ENCODE data around the gene PTDSS2. TPM values are rescaled to one million over a fixed set of nuclear protein-coding genes. Genes with fewer than 3 reads are reported as not detected.

The PTDSS2 gene
- total and polyA plus RNA-seq, 10 of the 15 experiments (the other 5 are each of a cell fraction or from before 2014, with no cell fraction given) = 0.39 to 21.1 (median 10.8) TPM

GRCh38 chr11:490930-491260, 40.8 kb downstream of the PTDSS2 start:
- DNase-seq (ENCODE audit: low read depth, low spot score) (no peak), ATAC-seq (no peak), FAIRE-seq (no peak)
- Histone ChIP-seq H3K4me2 (ENCODE audit: control insufficient read depth, insufficient read depth) (no peak overlapping the region), H3K9me3 (replicated peaks; ENCODE audit: control insufficient read depth, insufficient read depth, low read length) (no peaks in the 10 kb centered on the region), H3K4me3 (no peak overlapping the region), H2AFZ (ENCODE audit: control insufficient read depth, low read depth, low read length) (no peak overlapping the region), H3K9ac (ENCODE audit: control insufficient read depth, insufficient read depth, low read length) (no peak overlapping the region), H3K27me3 (replicated peaks in 1 of 2; ENCODE audit: control insufficient read depth in 2 of 2, insufficient read depth in 2 of 2, low read length in 1 of 2) (no peaks in the 10 kb centered on the region), H3K36me3 (ENCODE audit: control insufficient read depth in 2 of 2, insufficient read depth in 2 of 2, low read length in 1 of 2) (peaks cover 6 to 11% of the 10 kb centered on the region in 2 experiments; a peak in 3 of 4 replicates), H3K79me2 (ENCODE audit: control insufficient read depth, insufficient read depth, low read length) (no peaks in the 10 kb centered on the region), H4K20me1 (ENCODE audit: control insufficient read depth, insufficient read depth) (no peaks in the 10 kb centered on the region), H3K27ac (ENCODE audit: control insufficient read depth, insufficient read depth) (no peak overlapping the region), H3K4me1 (ENCODE audit: control insufficient read depth, insufficient read depth, low read length) (no peaks in the 10 kb centered on the region)
- no peak for TF ChIP-seq GATAD2B (conservative IDR thresholded peaks at IDR 0.05; ENCODE audit: low read depth)
- TF ChIP-seq CHD1 (IDR thresholded peaks at IDR 0.05; ENCODE audit: low read depth, low read length) = no peak
- no peak for TF ChIP-seq MLLT1 (IDR thresholded peaks at IDR 0.05)
- TF ChIP-seq TCF7 (IDR thresholded peaks at IDR 0.05; ENCODE audit: borderline replicate concordance) = no peak
- TF ChIP-seq ZZZ3 (IDR thresholded peaks at IDR 0.05; ENCODE audit: control insufficient read depth, insufficient read length, low read depth) = no peak
- TF ChIP-seq BCL11A (IDR thresholded peaks at IDR 0.05; ENCODE audit: low read depth, low read length) = no peak
- TF ChIP-seq CREB1 (IDR thresholded peaks at IDR 0.05; ENCODE audit: low read depth) = no peak
- in situ Hi-C loops (cut with MboI) = no loop called here
- WGBS (ENCODE audit: insufficient coverage, insufficient replicate concordance, low lambda C conversion rate, missing lambda C conversion rate) = 85% methylated on average over 15 of the region's 15 CpGs
- ChIA-PET POLR2A (no interaction called here), RAD21 (ENCODE audit: unreplicated experiment) (no interaction called here), CTCF (no interaction called here), SMC1A (ENCODE audit: uncharacterized antibody, unreplicated experiment) (no interaction called here)
- intact Hi-C loops (cut with micrococcal nuclease; ENCODE audit: unreplicated experiment) = no loop called here
- no TSS peak for BruUV-seq (replicated peaks)

DNA sequence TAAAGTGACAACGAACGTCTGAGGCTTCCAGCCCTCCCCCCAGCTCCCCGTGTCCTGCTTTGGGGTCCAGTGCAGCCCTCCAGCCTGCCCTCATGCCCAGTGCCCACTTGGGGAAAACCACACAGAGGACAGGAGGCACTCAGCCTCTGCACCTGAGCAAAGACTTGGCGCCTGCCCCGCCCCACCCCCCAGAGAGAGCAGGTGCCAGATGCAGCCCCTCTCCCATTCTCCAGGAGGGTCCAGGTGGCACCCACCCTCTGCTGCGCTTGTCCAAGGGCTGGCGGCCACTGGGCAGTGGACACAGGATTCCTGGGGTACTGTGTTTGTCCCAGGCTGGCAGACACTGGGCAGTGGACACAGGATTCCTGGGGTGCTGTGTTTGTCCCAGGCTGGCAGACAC, 41.3 kb downstream of the PTDSS2 start:
- H3K27me3 ChIP-seq (replicated peaks in 1 of 2; ENCODE audit: control insufficient read depth in 2 of 2, insufficient read depth in 2 of 2, low read length in 1 of 2) = no peaks in the 10 kb centered on the region
- ATAC-seq (no peak), DNase-seq (ENCODE audit: low read depth, low spot score) (no peak), FAIRE-seq (no peak)
- no peak overlapping the region for H3K4me3 ChIP-seq
- peaks cover 6 to 11% of the 10 kb centered on the region in 2 experiments; a peak in 3 of 4 replicates for H3K36me3 ChIP-seq (ENCODE audit: control insufficient read depth in 2 of 2, insufficient read depth in 2 of 2, low read length in 1 of 2)
- H3K27ac ChIP-seq (ENCODE audit: control insufficient read depth, insufficient read depth) = no peak overlapping the region
- ChIA-PET RAD21 (ENCODE audit: unreplicated experiment) (no interaction called here), CTCF (no interaction called here), SMC1A (ENCODE audit: uncharacterized antibody, unreplicated experiment) (no interaction called here), POLR2A (no interaction called here)
- no peak overlapping the region for H3K9ac ChIP-seq (ENCODE audit: control insufficient read depth, insufficient read depth, low read length)
- H3K4me2 ChIP-seq (ENCODE audit: control insufficient read depth, insufficient read depth) = no peak overlapping the region
- no peak overlapping the region for H2AFZ ChIP-seq (ENCODE audit: control insufficient read depth, low read depth, low read length)
- H3K9me3 ChIP-seq (replicated peaks; ENCODE audit: control insufficient read depth, insufficient read depth, low read length) = no peaks in the 10 kb centered on the region
- no peaks in the 10 kb centered on the region for H3K79me2 ChIP-seq (ENCODE audit: control insufficient read depth, insufficient read depth, low read length)
- no TSS peak for BruUV-seq (replicated peaks)
- no peaks in the 10 kb centered on the region for H4K20me1 ChIP-seq (ENCODE audit: control insufficient read depth, insufficient read depth)
- WGBS (ENCODE audit: insufficient coverage, insufficient replicate concordance, low lambda C conversion rate, missing lambda C conversion rate) = 96% methylated on average over 7 of the region's 7 CpGs
- intact Hi-C loops (cut with micrococcal nuclease; ENCODE audit: unreplicated experiment) (no loop called here), in situ Hi-C loops (cut with MboI) (no loop called here)
- H3K4me1 ChIP-seq (ENCODE audit: control insufficient read depth, insufficient read depth, low read length) = no peaks in the 10 kb centered on the region
- TF ChIP-seq, protein P1, sequence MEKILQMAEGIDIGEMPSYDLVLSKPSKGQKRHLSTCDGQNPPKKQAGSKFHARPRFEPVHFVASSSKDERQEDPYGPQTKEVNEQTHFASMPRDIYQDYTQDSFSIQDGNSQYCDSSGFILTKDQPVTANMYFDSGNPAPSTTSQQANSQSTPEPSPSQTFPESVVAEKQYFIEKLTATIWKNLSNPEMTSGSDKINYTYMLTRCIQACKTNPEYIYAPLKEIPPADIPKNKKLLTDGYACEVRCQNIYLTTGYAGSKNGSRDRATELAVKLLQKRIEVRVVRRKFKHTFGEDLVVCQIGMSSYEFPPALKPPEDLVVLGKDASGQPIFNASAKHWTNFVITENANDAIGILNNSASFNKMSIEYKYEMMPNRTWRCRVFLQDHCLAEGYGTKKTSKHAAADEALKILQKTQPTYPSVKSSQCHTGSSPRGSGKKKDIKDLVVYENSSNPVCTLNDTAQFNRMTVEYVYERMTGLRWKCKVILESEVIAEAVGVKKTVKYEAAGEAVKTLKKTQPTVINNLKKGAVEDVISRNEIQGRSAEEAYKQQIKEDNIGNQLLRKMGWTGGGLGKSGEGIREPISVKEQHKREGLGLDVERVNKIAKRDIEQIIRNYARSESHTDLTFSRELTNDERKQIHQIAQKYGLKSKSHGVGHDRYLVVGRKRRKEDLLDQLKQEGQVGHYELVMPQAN (conservative IDR thresholded peaks at IDR 0.05) = no peak

All from GM12878 (cell line).